DMS153 (cell line): ENCODE results near the gene TBC1D16.

Source experiments
- DNase-seq: peaks from one replicate; lab custom pipeline; 2025; lab: John Stamatoyannopoulos, UW

TBC1D16 gene

DNA sequence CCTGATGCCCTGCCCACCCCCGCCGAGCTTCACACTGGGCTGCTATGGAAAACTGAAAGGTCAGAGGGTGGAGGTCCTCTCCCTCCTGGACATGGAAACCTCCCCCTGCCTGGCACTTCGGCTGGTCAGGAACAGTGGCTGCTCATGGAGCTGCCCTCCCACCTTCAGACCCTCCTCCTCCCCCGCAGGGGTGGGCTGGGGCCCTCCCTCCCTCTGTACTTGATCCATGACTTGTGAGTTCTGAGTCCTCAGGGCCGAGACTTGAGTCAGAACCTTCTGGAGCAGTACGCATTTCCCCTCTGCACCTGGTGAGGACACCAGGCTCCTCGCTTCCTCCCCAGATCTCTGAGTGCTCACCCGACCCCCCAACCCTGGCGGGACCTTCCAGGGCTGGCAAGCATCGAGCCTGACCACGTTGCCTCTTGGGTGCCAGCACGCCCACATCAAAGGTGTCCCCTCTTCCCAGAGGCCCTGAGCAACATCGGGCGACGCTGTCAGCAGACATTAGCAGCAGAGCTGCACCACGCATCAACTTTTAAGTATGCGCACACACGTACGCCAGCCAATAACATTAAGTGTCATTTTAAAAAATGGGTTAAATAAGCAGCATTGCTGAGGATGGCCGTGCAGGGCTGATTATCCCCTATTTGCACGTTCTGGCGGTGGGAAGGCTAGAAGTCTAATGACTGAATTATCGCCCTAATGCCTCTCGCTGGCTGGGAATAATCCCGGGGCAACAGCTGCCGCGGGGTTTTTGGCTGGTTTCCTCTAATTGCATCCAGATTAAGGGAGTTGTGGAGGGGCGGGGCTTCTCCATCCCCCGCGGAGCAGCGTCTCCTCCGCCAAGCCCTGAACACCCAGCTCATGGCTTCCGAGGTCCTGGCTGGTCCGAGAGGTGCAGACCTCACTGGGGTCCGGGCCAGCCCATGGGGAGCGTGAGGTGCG, 98.0 kb downstream of the TBC1D16 start:
- no peak for DNase-seq

DNA sequence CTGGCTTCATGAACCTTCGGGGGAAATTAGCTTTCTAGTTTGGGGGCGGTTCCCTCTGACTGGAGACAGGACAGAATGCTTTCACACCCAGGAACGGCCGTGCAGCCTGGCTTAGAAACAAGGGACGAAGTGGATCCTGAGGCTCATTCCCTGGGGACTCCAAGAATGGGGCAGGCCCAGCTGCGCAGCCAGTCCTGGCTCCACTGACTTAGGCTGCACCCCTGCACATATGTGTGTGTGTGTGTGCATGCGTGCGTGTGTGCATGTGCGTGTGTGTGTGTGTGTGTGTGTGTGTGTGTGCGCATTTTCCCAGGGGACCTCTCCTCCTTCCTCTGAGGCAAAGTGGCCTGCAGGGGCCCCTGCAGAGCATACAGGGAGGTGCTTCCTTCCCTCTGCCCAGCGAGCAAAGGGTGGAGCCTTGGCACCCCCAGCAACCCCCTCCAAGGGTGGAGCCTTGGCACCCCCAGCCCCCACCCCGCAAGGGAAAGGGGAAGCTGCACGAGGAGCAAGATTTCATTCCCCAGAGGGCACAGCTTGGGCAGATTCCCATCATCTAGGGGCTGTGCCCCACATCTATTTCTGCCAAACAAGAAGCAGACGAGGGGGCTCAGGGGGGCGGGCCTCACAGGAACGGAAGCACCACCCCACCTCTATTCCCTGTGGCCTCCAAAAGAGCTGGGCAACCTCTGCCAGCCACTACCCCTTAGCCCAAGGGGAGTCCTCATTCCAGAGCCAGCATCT, 98.9 kb downstream of the TBC1D16 start:
- DNase-seq, result no peak

DNA sequence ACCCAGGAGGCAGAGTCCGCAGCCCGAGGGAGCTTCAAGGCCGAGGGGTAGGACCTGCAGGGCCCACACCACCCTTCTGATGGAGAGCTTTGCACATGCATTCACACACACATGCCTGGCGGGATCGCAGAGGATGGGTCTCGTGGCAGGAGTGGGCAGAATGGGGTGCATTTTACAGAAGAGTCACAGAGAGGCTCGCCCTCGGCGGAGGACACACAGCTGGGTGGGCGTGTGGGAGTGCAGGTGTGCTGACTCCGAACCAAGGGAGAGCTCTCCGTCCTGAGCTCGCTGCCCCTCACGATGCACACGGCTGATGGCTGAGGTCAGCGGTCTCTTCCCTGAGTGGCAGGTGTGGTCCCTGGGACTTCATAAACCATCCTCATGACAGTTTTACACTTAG, 99.6 kb downstream of the TBC1D16 start:
- no peak for DNase-seq

DNA sequence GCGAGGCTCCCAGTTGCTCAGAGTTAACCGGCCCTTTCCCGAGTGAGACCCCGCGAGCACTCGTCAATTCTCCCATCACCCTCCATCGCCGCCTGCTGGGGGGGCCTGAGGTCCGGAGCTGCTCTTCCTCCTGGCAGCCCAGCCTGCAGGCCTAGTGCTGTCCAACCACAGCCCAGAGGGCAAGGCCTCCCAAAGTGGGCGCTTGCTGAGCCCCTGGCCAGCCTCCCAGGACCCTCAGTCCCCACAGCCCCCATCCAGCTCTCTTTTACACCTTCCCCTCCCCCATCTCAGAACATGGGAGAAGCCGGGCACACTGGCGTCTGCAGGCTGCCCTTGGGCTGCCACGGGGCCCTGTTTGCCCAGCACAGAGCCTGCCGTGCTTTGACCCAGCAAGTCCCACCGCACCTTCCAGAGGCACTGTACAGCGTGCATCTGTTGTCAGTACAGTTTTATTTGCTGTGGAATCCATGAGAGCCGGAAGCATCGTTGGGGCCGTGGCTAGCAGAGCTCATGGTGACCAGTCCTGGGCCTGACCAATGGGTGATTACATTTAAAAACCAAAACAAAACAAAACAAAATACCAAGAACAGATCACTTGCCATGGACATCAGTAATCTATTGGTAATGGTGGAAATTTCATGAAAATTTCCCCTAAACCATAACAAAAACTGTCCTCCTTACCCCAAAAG, 100.3 kb downstream of the TBC1D16 start:
- no peak for DNase-seq

DNA sequence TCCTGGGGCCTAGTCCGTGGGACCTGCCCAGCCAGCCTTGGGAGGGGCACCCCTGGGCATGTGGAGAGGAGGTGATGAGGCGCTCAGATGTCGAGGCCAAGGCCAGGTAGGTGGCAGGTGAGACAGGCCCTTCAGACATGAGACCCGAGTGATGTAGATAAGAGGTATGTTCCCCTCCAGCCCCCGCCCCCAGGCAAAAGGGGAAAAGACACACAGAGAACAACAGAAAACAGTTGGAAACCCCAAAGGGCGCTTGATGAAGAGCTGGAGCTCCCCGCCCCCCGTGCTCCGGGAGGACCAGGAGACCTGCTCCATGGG, 101.1 kb downstream of the TBC1D16 start:
- no peak for DNase-seq

DNA sequence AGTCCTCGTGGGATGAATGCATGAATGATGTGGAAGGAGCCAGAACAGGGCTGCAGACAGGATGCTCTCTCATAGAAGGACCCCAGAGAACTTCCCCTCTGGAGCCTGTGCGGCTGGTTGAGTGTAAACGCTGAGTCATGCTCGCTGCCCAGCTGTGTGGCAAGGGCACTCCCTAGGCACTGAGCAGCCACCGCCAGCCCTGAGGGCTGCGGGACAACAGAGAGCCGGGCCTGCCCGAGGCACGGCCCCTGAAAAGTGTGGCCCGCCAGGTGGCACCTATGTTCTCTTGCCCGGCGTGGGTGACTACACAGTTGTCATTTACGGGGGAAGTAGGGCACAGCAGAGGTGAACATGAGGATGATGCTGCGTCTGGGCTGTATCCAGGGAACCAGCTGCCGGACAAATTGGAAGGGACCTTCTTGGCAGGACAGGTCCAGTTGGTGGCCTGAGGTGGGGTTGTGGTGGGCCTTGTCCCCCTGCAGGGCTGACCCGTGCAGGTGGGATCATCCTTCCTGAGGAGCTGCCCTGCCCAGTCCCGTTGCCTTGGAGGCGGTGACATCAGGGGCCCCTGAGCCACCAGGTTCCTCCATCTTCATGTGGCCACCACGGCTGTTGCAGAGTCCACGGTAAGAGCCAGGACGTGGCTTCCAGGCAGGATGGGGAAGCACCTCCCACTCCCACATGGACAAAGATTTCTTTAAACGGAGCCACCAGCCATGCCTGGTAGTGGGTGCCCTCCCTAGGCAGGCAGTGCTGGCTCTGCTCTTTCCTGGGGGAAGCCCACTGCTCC, 101.6 kb downstream of the TBC1D16 start:
- DNase-seq, result peak; percentile 38

DNA sequence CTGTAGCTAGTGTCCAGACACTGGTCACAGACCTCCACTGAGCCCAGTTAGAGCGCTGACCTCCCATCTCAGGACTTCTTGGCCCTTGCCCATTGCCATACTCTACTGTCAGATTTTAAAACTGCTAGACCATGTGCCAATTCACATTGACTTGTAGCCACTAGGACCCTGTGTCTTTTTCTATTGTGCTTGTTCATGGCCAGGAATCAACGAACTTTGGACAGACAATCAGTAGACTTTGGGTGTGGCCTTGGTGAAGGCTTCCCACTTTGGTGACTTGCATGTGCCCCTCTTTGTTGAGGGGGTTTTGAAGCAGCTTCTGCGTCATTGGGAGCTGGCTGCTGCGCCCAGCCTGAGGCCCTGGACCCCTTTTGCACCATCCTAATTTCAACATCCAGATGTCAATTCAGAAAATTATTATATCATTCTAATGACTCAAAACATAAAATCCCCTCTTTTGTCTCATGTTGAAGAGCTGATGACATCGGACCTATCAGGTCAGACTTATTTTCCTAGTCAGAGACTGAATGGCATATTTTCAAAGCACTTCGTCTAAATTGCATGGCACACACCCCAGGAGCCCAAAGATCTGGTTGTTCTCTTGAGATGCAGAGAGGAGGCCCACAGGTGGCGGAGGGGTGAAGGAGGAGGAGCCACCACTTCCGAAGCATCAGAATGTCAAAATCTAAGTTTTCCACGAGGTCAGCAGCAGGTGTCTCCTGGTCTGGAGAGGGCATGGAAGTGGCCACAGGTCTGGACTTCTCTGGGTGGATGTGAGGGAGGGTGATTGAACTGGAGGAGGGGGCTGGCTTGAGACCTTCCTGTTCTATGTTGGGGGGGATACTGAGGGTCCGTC, 103.0 kb downstream of the TBC1D16 start:
- DNase-seq, result no peak

DNA sequence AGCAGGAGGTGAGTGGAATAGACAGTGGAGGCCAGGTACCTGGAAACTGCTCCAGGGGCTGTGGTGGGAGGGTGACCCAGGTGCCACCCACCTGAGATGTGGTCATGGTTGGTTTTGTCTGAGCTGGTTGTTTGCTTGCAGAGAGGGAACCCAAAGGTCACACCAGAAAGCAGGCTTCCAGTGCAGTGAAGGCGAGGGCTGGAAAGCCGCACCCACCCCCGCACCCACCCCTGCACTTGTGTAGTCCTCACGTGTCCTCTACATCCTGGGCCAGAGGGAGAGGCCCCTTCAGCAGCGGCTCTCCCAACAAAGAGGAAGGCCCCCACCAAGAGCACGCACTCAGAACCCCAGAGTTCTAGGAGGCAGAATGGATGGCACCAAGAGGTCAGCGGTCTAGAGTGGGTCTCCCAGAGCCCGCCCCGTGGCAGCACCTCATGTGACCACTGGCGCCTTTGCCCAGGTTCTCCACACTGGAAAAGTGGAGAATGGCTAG, 103.8 kb downstream of the TBC1D16 start:
- DNase-seq, result no peak

DNA sequence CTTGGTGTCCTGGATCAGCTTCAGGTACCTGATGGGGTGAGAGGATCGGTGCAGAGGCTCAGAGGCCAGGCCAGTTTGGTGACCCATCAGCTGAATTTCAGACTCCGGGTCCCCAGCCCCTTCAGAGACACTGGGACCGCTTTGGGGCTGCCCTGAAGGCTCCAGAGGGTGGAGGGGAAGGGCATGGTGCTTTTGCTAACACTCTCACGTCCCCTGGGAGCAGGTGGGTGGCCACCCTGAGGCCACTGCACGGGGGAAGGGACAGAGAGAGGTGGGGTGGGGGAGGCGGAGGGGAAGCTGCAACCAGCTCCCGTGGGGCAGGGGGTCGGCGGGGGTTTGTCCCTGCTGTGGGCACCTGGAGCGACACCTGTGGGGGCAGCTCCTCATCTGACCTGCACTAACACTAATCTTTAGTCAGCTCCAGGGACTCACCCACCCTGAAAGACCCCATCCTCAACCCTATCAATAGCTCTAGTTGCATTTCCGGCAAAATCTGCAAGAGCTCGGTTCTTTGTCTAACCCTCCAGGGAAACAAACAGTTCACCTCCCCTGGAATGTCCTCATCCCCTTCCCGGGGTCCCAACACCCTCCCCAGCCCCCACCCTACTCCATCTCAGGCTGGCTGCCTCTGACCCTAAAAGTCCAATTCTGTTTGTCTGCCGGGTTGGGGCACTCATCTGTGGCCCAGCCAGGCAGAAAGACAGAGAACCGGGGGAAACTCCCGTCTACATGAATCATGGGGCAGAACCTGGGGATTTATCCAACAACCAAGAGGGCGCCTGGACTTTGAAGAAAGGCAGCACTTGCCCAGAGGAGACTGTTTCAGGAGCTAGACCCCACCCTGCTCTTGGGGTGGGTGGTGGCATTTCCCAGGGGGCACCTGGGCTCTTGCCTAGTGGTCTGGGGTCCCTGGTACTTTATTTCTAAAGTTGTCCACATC, 104.5 kb downstream of the TBC1D16 start:
- DNase-seq, result no peak

DNA sequence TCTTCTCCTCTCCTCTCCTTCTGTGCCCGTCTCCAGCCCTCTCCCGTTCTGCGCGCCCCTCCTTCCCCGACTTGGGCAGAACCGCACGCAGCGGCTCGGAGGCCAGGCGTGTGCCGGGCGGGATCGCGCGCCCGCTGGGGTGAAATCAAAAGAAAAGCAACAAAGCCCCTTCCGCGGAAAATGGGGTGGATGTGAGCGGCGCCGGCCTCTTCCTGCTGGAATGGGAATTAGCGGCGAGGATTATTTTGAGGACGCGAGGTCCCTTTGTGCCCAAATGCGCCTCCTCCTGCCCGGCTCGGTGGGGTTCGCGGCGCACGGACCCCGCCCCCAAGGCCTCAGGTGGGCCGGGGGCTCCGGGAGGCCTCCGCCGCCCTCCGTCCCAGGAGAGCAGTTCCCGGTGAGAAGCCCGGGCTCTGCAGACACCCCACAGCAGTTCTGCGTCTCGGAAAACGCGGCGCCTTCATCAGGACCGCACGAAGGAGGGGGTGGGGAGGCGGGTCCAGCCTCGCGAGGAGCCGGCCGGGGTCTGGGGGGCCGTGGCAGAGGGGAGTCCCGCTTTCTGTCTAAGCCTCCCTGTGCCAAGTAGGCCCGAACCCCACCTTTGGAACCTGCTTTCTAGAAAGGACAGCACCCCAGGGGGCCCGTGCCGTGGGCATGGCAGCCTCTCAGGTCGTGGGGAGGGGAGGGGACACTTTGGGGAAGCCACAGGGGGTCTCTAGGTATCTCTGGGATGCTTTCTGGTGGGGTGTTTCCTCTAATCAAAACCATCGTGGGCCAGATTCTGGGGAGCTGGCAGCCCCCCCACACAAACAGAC, 105.4 kb downstream of the TBC1D16 start:
- DNase-seq, result no peak

DNA sequence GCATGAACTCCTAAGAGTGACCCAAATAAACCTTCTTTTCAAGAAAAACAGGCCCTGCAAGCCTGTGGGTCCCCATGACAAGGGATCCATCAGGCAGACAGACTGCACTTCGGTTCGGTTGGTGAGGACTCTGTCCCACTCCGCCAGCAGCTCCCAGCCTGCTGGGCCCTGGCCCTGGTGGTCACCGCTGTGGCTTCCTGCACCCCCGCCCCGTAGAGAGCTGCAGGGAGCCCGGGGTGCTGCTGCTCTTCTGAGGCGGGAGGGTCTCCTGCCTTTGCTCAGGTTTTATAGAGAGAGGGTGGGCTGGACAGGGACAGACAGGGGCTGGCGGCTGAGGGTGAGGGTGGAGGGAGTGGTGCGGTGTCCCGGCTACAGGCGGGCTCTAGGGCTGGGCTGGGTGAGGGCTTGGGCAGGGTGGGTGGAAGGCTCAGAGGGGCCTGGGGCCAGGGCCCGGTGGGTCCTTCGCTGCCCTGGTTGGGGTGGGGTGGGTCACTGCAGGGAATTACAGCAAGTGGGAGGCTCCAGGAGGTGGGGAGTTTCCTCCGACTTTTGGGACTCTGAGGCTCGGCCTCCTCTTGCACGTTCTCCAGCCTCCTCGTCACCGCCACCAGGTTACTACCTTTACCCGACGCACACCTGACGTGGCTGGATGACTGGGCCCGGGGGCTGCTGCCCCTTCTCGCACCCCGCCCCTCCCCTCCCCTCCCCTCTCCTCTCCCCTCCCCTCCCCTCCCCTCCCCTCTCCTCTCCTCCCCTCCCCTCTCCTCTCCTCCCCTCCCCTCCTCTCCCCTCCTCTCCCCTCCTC, 106.2 kb downstream of the TBC1D16 start:
- DNase-seq, result no peak

DNA sequence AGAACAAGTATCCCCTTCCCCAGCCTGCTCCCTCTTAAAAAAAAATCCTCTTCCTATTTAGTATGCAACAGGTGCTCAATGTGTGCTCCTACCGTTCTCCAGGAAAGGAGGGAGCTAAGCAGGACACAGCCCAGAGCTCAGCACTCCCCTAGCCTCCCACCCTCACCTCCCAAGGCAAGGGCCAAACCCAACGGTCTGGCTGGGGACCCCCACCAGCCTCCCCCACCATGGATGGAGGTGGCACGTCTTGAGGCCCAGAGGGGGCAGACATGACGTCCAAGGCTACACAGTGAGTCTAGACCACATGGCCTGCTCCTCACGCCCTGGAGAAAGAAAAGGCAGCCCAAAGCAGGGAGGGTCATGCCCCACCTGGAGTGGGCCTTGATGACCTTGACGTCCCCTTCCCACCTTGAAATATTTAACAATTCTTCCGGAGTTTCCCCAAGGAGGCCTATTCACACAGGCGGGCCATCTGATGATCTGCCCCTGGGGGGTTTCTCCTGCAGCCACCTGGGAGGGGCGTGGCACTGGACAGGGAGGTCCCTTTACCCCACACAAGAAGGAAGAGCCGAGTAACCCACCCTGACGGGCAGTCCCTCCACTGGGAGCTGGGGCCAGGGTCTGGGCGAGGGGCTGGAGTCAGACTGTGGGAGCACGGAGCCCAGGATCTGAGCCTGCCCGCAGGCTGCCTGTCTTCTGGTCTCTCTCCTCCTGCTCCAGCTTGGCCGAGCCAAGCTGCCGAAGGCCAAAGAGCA, 107.0 kb downstream of the TBC1D16 start:
- DNase-seq, result no peak

DNA sequence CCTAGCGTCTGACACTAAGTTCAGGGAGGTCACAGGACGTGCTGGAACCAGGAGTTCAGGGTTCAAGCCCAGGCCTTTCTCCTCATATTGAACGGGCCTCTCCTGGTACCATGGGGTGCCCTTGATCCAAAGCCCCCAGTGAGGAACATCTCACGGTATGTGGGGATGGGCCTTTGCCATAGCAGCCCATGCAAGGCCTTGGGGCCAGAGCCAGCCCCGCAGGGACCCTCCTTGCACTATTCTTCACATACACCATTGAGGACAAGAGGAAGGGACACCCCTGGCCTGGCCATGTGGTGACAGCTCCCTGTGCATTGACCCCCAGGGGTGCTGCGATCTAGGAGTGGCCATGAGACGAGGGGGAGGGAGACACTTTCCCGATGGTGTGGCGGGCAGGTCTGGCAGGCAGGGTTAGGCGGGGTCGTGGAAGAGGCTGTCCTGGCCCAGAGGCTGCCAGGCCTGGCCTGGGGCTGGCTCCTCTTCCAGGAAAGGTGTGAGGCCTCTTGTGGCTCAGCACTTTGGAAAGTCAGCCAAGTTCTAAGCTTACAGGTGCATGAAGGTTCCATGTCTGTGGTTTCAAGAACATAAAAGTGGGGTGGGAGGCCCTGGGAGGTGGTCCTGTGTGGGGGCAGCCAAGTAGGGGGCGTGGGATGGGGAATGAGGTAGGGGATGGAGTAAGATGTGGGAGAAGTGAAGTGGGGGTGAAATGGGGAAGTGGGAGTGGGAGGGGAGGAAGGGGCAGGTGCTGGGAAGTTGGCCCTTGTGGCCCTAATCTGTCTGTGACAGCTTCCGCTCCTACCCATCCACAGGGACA, 107.8 kb downstream of the TBC1D16 start:
- DNase-seq, result no peak

DNA sequence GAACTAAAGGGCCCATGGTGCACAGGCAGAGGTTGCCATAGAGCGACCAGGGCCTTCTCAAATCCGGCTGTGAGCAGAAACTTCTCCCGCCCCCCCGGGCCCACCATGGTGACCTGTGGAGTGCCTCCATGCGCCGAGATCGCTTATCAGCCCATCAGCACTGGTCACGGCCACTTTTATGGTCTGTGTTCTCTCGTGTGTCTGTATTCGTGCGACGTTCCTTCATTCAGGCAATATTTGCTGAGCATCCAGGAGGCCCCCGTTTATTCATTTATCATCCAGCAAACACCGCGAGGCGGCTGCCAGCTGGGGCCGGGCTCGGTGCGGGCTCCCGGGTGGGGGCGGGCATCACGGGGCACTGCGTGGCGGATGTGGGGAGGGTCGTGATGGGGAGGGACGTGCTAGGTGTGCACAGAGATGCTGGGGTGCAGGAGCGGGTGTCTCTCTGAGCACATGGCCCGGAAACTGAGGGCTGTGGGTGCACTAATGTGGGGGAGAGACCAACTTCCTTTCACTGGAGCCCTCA, 108.5 kb downstream of the TBC1D16 start:
- DNase-seq, result no peak

DNA sequence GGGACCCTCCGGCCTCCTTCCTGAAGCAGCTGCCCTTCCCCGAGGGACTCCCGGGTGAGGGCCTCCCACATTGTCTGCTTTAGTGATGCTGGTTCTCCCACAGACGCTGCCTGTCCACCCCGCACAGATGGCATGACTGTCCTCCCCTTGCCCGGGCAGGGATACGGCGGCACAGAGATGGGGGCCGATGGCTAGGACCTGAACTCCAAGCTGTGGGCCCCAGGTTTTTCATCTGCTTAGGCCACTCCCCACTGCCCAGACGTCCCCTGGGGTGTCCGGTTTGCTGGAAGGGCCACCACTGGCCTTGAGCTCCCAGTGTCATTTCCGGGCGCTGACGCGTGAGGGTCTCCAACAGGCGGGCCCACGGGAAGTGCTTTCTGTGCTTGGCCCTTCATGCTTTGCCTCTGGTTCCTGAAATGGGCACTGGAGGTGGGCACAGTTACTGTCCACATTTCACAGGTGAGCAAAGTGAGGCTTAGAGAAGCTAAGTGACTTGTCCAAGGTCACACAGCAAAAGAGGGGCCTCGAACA, 109.0 kb downstream of the TBC1D16 start:
- no peak for DNase-seq

DNA sequence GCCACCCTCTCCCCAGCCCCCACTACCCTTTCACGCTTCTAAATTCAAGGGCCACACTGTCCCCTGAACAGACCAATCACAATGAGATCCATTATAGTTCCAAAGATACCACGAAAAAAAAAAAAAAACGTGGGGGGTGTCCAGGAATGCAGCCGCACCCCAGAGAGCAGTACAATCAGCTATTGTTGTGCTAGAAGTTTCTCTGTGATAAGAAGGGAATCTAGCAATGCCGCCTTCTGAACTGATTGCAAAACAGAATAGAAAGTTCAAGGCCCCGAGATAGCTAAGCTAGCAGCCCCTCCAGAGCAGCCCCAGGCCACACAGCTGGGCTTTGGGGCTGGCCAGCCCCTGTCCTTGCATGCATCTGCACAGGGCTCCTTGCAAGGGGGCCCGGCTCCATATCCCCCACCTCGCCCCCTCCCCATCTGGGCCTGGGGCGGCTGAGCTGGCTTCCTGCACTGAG, 109.5 kb downstream of the TBC1D16 start:
- no peak for DNase-seq
